Measurements from ENCODE around the gene HSDL2.

GRCh38 chr9:112338561-112338960, 41.3 kb upstream of the HSDL2 start:
- TF ChIP-seq, protein P1, sequence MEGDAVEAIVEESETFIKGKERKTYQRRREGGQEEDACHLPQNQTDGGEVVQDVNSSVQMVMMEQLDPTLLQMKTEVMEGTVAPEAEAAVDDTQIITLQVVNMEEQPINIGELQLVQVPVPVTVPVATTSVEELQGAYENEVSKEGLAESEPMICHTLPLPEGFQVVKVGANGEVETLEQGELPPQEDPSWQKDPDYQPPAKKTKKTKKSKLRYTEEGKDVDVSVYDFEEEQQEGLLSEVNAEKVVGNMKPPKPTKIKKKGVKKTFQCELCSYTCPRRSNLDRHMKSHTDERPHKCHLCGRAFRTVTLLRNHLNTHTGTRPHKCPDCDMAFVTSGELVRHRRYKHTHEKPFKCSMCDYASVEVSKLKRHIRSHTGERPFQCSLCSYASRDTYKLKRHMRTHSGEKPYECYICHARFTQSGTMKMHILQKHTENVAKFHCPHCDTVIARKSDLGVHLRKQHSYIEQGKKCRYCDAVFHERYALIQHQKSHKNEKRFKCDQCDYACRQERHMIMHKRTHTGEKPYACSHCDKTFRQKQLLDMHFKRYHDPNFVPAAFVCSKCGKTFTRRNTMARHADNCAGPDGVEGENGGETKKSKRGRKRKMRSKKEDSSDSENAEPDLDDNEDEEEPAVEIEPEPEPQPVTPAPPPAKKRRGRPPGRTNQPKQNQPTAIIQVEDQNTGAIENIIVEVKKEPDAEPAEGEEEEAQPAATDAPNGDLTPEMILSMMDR (conservative IDR thresholded peaks at IDR 0.05; ENCODE audit: low read length): no peak
- no peak for TF ChIP-seq EZH2phosphoT487 (IDR thresholded peaks at IDR 0.05; ENCODE audit: borderline replicate concordance)

All from Loucy (cell line).